Measurements from ENCODE around the gene PTCRA. TPM values are rescaled to one million over a fixed set of nuclear protein-coding genes. Genes with fewer than 3 reads are reported as not detected.

Gene PTCRA
- total RNA-seq, 1 experiment from 2014 or later: not detected

- in situ Hi-C loops (cut with HindIII; ENCODE audit: low pct_unique_long_range_greater_than_20kb, low sequenced_read_pairs) (no loop called here), intact Hi-C loops (cut with micrococcal nuclease; ENCODE audit: unreplicated experiment) (no loop called here)
- Histone ChIP-seq H3K27ac (ENCODE audit: low read length) (no peak overlapping the region), H3K4me1 (ENCODE audit: control insufficient read depth, insufficient read depth, low read length) (no peaks in the 10 kb centered on the region), H3K4me3 (ENCODE audit: low read depth in 2 of 2, low read length in 2 of 2) (no peak overlapping the region), H3K27me3 (ENCODE audit: control insufficient read depth, insufficient read depth, low read length) (no peaks in the 10 kb centered on the region), H3K9me3 (ENCODE audit: control insufficient read depth, insufficient read depth, low read depth, low read length) (no peaks in the 10 kb centered on the region), H3K36me3 (ENCODE audit: control insufficient read depth, insufficient read depth, low read length) (peaks cover 2% of the 10 kb centered on the region; the same call in 1 of the 2 replicates)
- DNase-seq (ENCODE audit: low read depth, low spot score) (no peak), ATAC-seq (no peak)
- CTCF ChIA-PET: no interaction called here
- POLR2A ChIA-PET: no interaction called here
- no TSS peak for BruUV-seq (replicated peaks)
- TF ChIP-seq POLR2AphosphoS5 (IDR thresholded peaks at IDR 0.05; ENCODE audit: low read depth, low read length): no peak
- no peak for TF ChIP-seq CTCF (IDR thresholded peaks at IDR 0.05)
- TF ChIP-seq SIN3A (IDR thresholded peaks at IDR 0.05; ENCODE audit: borderline replicate concordance, insufficient read depth, low read depth, low read length): no peak
- no peak for TF ChIP-seq REST (IDR thresholded peaks at IDR 0.05; ENCODE audit: insufficient read depth in 1 of 2, low read depth in 2 of 2, low read length in 1 of 2)
- TF ChIP-seq TCF7L2 (IDR thresholded peaks at IDR 0.05; ENCODE audit: low read depth, low read length): no peak
Measured at GRCh38 chr6:42871711-42872110, 44.1 kb upstream of the PTCRA start.

- no peak for TF ChIP-seq REST (IDR thresholded peaks at IDR 0.05; ENCODE audit: insufficient read depth in 1 of 2, low read depth in 2 of 2, low read length in 1 of 2)
- no peak for TF ChIP-seq SIN3A (IDR thresholded peaks at IDR 0.05; ENCODE audit: borderline replicate concordance, insufficient read depth, low read depth, low read length)
- TF ChIP-seq POLR2AphosphoS5 (IDR thresholded peaks at IDR 0.05; ENCODE audit: low read depth, low read length): no peak
- TF ChIP-seq TCF7L2 (IDR thresholded peaks at IDR 0.05; ENCODE audit: low read depth, low read length): no peak
- TF ChIP-seq CTCF (IDR thresholded peaks at IDR 0.05): no peak
- no TSS peak for BruUV-seq (replicated peaks)
- ChIA-PET POLR2A (interaction anchor here (0.6 kb wide), 3 partner anchors 117 to 270 kb away, joined by 3 to 4 read pairs (median 3); no protein-coding TSS in a partner anchor), CTCF (no interaction called here)
- in situ Hi-C loops (cut with HindIII; ENCODE audit: low pct_unique_long_range_greater_than_20kb, low sequenced_read_pairs): no loop called here
- Histone ChIP-seq H3K4me3 (ENCODE audit: low read depth in 2 of 2, low read length in 2 of 2) (no peak overlapping the region), H3K27ac (ENCODE audit: low read length) (no peak overlapping the region), H3K9me3 (ENCODE audit: control insufficient read depth, insufficient read depth, low read depth, low read length) (no peaks in the 10 kb centered on the region), H3K4me1 (ENCODE audit: control insufficient read depth, insufficient read depth, low read length) (no peaks in the 10 kb centered on the region), H3K27me3 (ENCODE audit: control insufficient read depth, insufficient read depth, low read length) (no peaks in the 10 kb centered on the region), H3K36me3 (ENCODE audit: control insufficient read depth, insufficient read depth, low read length) (no peaks in the 10 kb centered on the region)
- DNase-seq (ENCODE audit: low read depth, low spot score) (no peak), ATAC-seq (no peak)
- intact Hi-C loops (cut with micrococcal nuclease; ENCODE audit: unreplicated experiment): no loop called here
Measured at GRCh38 chr6:42873313-42873712, 42.5 kb upstream of the PTCRA start.
